HG03097 (cell line): Measurements from ENCODE around the gene ST8SIA5.

ENCODE experiments used
- ATAC-seq: cut with Tn5 transposase; IDR thresholded peaks from one replicate; pipeline ENCODE4 v1.9.1; 2021; ENCODE audit not compliant: unreplicated experiment, low FRiP score

ST8SIA5 gene

GRCh38 chr18:46748466-46748865 is 8.4 kb downstream of the ST8SIA5 start:
- no peak for ATAC-seq

GRCh38 chr18:46740046-46740445 is 16.8 kb downstream of the ST8SIA5 start:
- ATAC-seq = no peak

GRCh38 chr18:46738491-46738890 is 18.4 kb downstream of the ST8SIA5 start:
- no peak for ATAC-seq

- ATAC-seq = no peak
Measured at GRCh38 chr18:46736736-46737135, 20.1 kb downstream of the ST8SIA5 start.

- ATAC-seq = no peak
Measured at GRCh38 chr18:46736135-46736534, 20.7 kb downstream of the ST8SIA5 start.

- no peak for ATAC-seq
Measured at GRCh38 chr18:46734981-46735380, 21.9 kb downstream of the ST8SIA5 start.

- no peak for ATAC-seq
Measured at GRCh38 chr18:46733872-46734271, 23.0 kb downstream of the ST8SIA5 start.

GRCh38 chr18:46732801-46733200 is 24.1 kb downstream of the ST8SIA5 start:
- no peak for ATAC-seq

- ATAC-seq = no peak
Measured at GRCh38 chr18:46732201-46732600, 24.7 kb downstream of the ST8SIA5 start.

GRCh38 chr18:46731316-46731715 is 25.5 kb downstream of the ST8SIA5 start:
- no peak for ATAC-seq

- ATAC-seq = no peak
Measured at GRCh38 chr18:46728219-46728930, 28.5 kb downstream of the ST8SIA5 start.

- no peak for ATAC-seq
Measured at GRCh38 chr18:46727177-46727576, 29.7 kb downstream of the ST8SIA5 start.

- no peak for ATAC-seq
Measured at GRCh38 chr18:46725310-46725709, 31.5 kb downstream of the ST8SIA5 start.

- no peak for ATAC-seq
Measured at GRCh38 chr18:46723856-46724415, 32.9 kb downstream of the ST8SIA5 start.

GRCh38 chr18:46722051-46722450 is 34.8 kb downstream of the ST8SIA5 start:
- ATAC-seq = no peak

- ATAC-seq = no peak
Measured at GRCh38 chr18:46721331-46721730, 35.5 kb downstream of the ST8SIA5 start.

GRCh38 chr18:46720521-46720920 is 36.3 kb downstream of the ST8SIA5 start:
- no peak for ATAC-seq

- ATAC-seq = no peak
Measured at GRCh38 chr18:46720092-46720491, 36.8 kb downstream of the ST8SIA5 start.

- no peak for ATAC-seq
Measured at GRCh38 chr18:46719388-46719787, 37.5 kb downstream of the ST8SIA5 start.

- no peak for ATAC-seq
Measured at GRCh38 chr18:46718501-46719341, 38.1 kb downstream of the ST8SIA5 start.

GRCh38 chr18:46716827-46717226 is 40.0 kb downstream of the ST8SIA5 start:
- no peak for ATAC-seq

- ATAC-seq = no peak
Measured at GRCh38 chr18:46716336-46716735, 40.5 kb downstream of the ST8SIA5 start.
